KMS-11 (cell line): Measurements from ENCODE around the gene TMEM82.

ENCODE experiments used
- H2AFZ ChIP-seq: fragments of 200-600 bp; sonication (generic); 2 replicates; pipeline ENCODE4 v1.6.1; 2016; ENCODE audit warnings: antibody characterized with exemption, mixed run types, low read depth
- H3K27ac ChIP-seq: fragments of 200-600 bp; sonication (generic); 2 replicates; pipeline ENCODE4 v1.6.1; 2016; ENCODE audit warnings: mild to moderate bottlenecking, mixed run types
- H3K27me3 ChIP-seq: fragments of 200-600 bp; sonication (generic); 2 replicates; pipeline ENCODE4 v1.6.1; 2017; ENCODE audit warnings: mild to moderate bottlenecking, low read depth, mixed run types, moderate library complexity; ENCODE audit not compliant: insufficient read depth
- H3K36me3 ChIP-seq: fragments of 200-600 bp; sonication (generic); 2 replicates; pipeline ENCODE4 v1.6.1; 2017; ENCODE audit warnings: mild to moderate bottlenecking, mixed run types; ENCODE audit not compliant: insufficient read depth
- H3K4me1 ChIP-seq: fragments of 200-600 bp; sonication (generic); 2 replicates; pipeline ENCODE4 v1.6.1; 2016; ENCODE audit warnings: mild to moderate bottlenecking, low read depth, mixed run types; ENCODE audit not compliant: poor library complexity, severe bottlenecking
- H3K4me2 ChIP-seq: fragments of 200-600 bp; sonication (generic); 2 replicates; pipeline ENCODE4 v1.7.0; 2016; ENCODE audit warnings: mild to moderate bottlenecking, mixed run types
- H3K4me3 ChIP-seq: fragments of 200-600 bp; sonication (generic); IDR thresholded peaks from 2 replicates; pipeline ENCODE4 v1.6.1; 2017; ENCODE audit warnings: low read depth, low read length, mixed read lengths; ENCODE audit not compliant: insufficient read depth
- H3K79me2 ChIP-seq: fragments of 200-600 bp; sonication (generic); 2 replicates; pipeline ENCODE4 v1.6.1; 2016; ENCODE audit warnings: low read depth, mixed run types; ENCODE audit not compliant: insufficient read depth
- H3K9ac ChIP-seq: fragments of 200-600 bp; sonication (generic); 2 replicates; pipeline ENCODE4 v1.6.1; 2016; ENCODE audit warnings: mild to moderate bottlenecking, mixed run types
- H4K20me1 ChIP-seq: fragments of 200-600 bp; sonication (generic); 2 replicates; pipeline ENCODE4 v1.6.1; 2016; ENCODE audit warnings: mild to moderate bottlenecking, mixed run types; ENCODE audit not compliant: insufficient read depth
- CTCF ChIP-seq: fragments of 200-600 bp; sonication (generic); conservative IDR thresholded peaks from 2 replicates; pipeline ENCODE4 v1.6.1; 2017; ENCODE audit warnings: low read depth, mild to moderate bottlenecking, antibody characterized with exemption, low read length, moderate library complexity, mixed read lengths

The TMEM82 gene

GRCh38 chr1:15717418-15718125, 24.7 kb upstream of the TMEM82 start:
- Histone ChIP-seq H3K36me3 (peaks cover 3% of the 10 kb centered on the region; the same call in 1 of the 2 replicates), H2AFZ (no peak overlapping the region), H3K4me1 (no peaks in the 10 kb centered on the region), H3K79me2 (no peaks in the 10 kb centered on the region; the same call in 1 of the 2 replicates), H3K4me3 (no peak overlapping the region), H3K9ac (no peak overlapping the region), H3K27me3 (no peaks in the 10 kb centered on the region), H3K4me2 (no peak overlapping the region), H4K20me1 (no peaks in the 10 kb centered on the region), H3K27ac (no peak overlapping the region)
- no peak for TF ChIP-seq CTCF

GRCh38 chr1:15718199-15718601, 24.1 kb upstream of the TMEM82 start:
- H2AFZ ChIP-seq = no peak overlapping the region
- peaks cover 3% of the 10 kb centered on the region; the same call in 1 of the 2 replicates for H3K36me3 ChIP-seq
- no peak overlapping the region for H3K4me3 ChIP-seq
- H3K9ac ChIP-seq = no peak overlapping the region
- H4K20me1 ChIP-seq = no peaks in the 10 kb centered on the region
- no peaks in the 10 kb centered on the region for H3K79me2 ChIP-seq
- no peaks in the 10 kb centered on the region for H3K4me1 ChIP-seq
- no peak for TF ChIP-seq CTCF
- no peaks in the 10 kb centered on the region for H3K27me3 ChIP-seq
- H3K4me2 ChIP-seq = no peak overlapping the region
- no peak overlapping the region for H3K27ac ChIP-seq

- no peak overlapping the region for H3K9ac ChIP-seq
- no peak overlapping the region for H3K27ac ChIP-seq
- H3K36me3 ChIP-seq = peaks cover 3% of the 10 kb centered on the region; the same call in 1 of the 2 replicates
- H3K4me3 ChIP-seq = no peak overlapping the region
- no peaks in the 10 kb centered on the region for H4K20me1 ChIP-seq
- no peaks in the 10 kb centered on the region for H3K27me3 ChIP-seq
- H3K4me1 ChIP-seq = no peaks in the 10 kb centered on the region
- H3K4me2 ChIP-seq = no peak overlapping the region
- no peak overlapping the region for H2AFZ ChIP-seq
- no peak for TF ChIP-seq CTCF
- no peaks in the 10 kb centered on the region for H3K79me2 ChIP-seq
Observed at GRCh38 chr1:15719381-15720120, 22.7 kb upstream of the TMEM82 start.

- Histone ChIP-seq H3K9ac (no peak overlapping the region), H3K36me3 (peaks cover 3% of the 10 kb centered on the region; the same call in 1 of the 2 replicates), H3K4me3 (no peak overlapping the region), H2AFZ (no peak overlapping the region), H3K27ac (no peak overlapping the region), H3K4me2 (no peak overlapping the region), H3K4me1 (no peaks in the 10 kb centered on the region), H3K79me2 (no peaks in the 10 kb centered on the region), H3K27me3 (no peaks in the 10 kb centered on the region), H4K20me1 (no peaks in the 10 kb centered on the region)
- no peak for TF ChIP-seq CTCF
Observed at GRCh38 chr1:15720861-15721260, 21.4 kb upstream of the TMEM82 start.
